IMR-90 (cell line): ENCODE results near the gene DOCK4. TPM values are rescaled to one million over a fixed set of nuclear protein-coding genes. Genes with fewer than 3 reads are reported as not detected.

Source experiments
- ATAC-seq: fragments of 200-7000 bp; cut with Tn5 transposase; 2 replicates; pipeline ENCODE4 v1.9.1; 2020; ENCODE audit warnings: low read depth, mild to moderate bottlenecking, moderate library complexity
- BruUV-seq: library from RNA; stranded (reverse); fragments of 400-500 nt; replicated peaks from 2 replicates; lab custom pipeline; 2021; lab: Mats Ljungman, UMichigan
- CTCF ChIA-PET: fragments of 300-600 bp; formaldehyde crosslinking; extraction: SDS; loops from one replicate; lab custom pipeline; 2021; ENCODE audit warnings: antibody characterized with exemption; lab: Yijun Ruan, JAX
- POLR2A ChIA-PET: fragments of 300-600 bp; sonication (Branson Sonifier 250); formaldehyde crosslinking; loops from one replicate; lab custom pipeline; 2022; ENCODE audit warnings: antibody characterized with exemption; ENCODE audit not compliant: unreplicated experiment; lab: Charles Lee
- DNase-seq: peaks from one replicate; pipeline ENCODE4 v3.0.0; 2013
- H2AFZ ChIP-seq: replicated peaks from 2 replicates; pipeline ENCODE3; 2013; ENCODE audit warnings: low read length, mild to moderate bottlenecking; ENCODE audit not compliant: poor library complexity
- H2AK5ac ChIP-seq: 2 replicates; pipeline ENCODE4 v1.6.1; 2013; ENCODE audit warnings: low read depth, low read length, inconsistent platforms
- H2AK9ac ChIP-seq: replicated peaks from 2 replicates; pipeline ENCODE3; 2013; ENCODE audit warnings: mild to moderate bottlenecking, low read depth, low read length, moderate library complexity; ENCODE audit not compliant: poor library complexity
- H2BK120ac ChIP-seq: 2 replicates; pipeline ENCODE4 v1.6.1; 2013; ENCODE audit warnings: low read depth, low read length, inconsistent platforms
- H2BK15ac ChIP-seq: 3 replicates; pipeline ENCODE4 v1.6.1; 2013; ENCODE audit warnings: low read depth, low read length, inconsistent platforms
- H2BK20ac ChIP-seq: 2 replicates; pipeline ENCODE4 v1.6.1; 2013; ENCODE audit warnings: low read depth, mild to moderate bottlenecking, inconsistent platforms, low read length, moderate library complexity
- H2BK5ac ChIP-seq: 2 replicates; pipeline ENCODE4 v1.6.1; 2013; ENCODE audit warnings: mild to moderate bottlenecking, low read depth, low read length, inconsistent platforms; ENCODE audit not compliant: poor library complexity, severe bottlenecking
- H3K14ac ChIP-seq: replicated peaks from 2 replicates; pipeline ENCODE4 v1.6.1; 2013; ENCODE audit warnings: low read depth, low read length, inconsistent platforms
- H3K18ac ChIP-seq: 2 replicates; pipeline ENCODE4 v1.6.1; 2013; ENCODE audit warnings: low read depth, low read length, control low read depth
- H3K23ac ChIP-seq: 2 replicates; pipeline ENCODE4 v1.6.1; 2013; ENCODE audit warnings: low read depth, low read length, inconsistent platforms
- H3K27ac ChIP-seq: 2 replicates; pipeline ENCODE4 v1.5.1; 2013; ENCODE audit warnings: mild to moderate bottlenecking, control low read depth, low read length; ENCODE audit not compliant: insufficient read depth
- H3K27me3 ChIP-seq: 2 replicates; pipeline ENCODE4 v1.6.1; 2013; ENCODE audit warnings: low read length; ENCODE audit not compliant: control insufficient read depth, insufficient read depth
- H3K36me3 ChIP-seq: 2 replicates; pipeline ENCODE4 v1.6.1; 2013; ENCODE audit warnings: low read length, mixed read lengths; ENCODE audit not compliant: control insufficient read depth, insufficient read depth
- H3K4ac ChIP-seq: 2 replicates; pipeline ENCODE4 v1.6.1; 2013; ENCODE audit warnings: low read depth, low read length, inconsistent platforms
- H3K4me1 ChIP-seq: 2 replicates; pipeline ENCODE4 v1.6.1; 2013; ENCODE audit warnings: low read length, mixed read lengths; ENCODE audit not compliant: control insufficient read depth, insufficient read depth
- H3K4me2 ChIP-seq: 2 replicates; pipeline ENCODE4 v1.6.1; 2013; ENCODE audit warnings: low read depth, mild to moderate bottlenecking, control low read depth, low read length, moderate library complexity
- H3K4me3 ChIP-seq: 2 replicates; pipeline ENCODE4 v1.5.1; 2013; ENCODE audit warnings: low read depth, mild to moderate bottlenecking, control low read depth, low read length, moderate library complexity; ENCODE audit not compliant: insufficient read depth
- H3K56ac ChIP-seq: 2 replicates; pipeline ENCODE4 v1.6.1; 2013; ENCODE audit warnings: low read length, inconsistent platforms; ENCODE audit not compliant: insufficient read depth; ENCODE audit errors: extremely low read depth
- H3K79me1 ChIP-seq, 2 experiments: 2 replicates each; pipeline ENCODE4 v1.6.1; 2013; ENCODE audit warnings: low read length in 2 of 2, inconsistent platforms in 1 of 2, low read depth in 1 of 2
- H3K9ac ChIP-seq: 2 replicates; pipeline ENCODE4 v1.6.1; 2013; ENCODE audit warnings: low read depth, low read length, control low read depth
- H3K9me1 ChIP-seq: 2 replicates; pipeline ENCODE4 v1.6.1; 2013; ENCODE audit warnings: low read length, inconsistent platforms; ENCODE audit not compliant: insufficient read depth
- H3K9me3 ChIP-seq: 2 replicates; pipeline ENCODE4 v1.6.1; 2013; ENCODE audit warnings: low read length; ENCODE audit not compliant: control insufficient read depth, insufficient read depth
- H4K20me1 ChIP-seq: 2 replicates; pipeline ENCODE4 v1.6.1; 2013; ENCODE audit warnings: low read length, inconsistent platforms; ENCODE audit not compliant: insufficient read depth
- H4K5ac ChIP-seq: 2 replicates; pipeline ENCODE4 v1.6.1; 2013; ENCODE audit warnings: mild to moderate bottlenecking, low read depth, low read length, control low read depth
- H4K8ac ChIP-seq, 2 experiments: 2 replicates each; pipeline ENCODE4 v1.6.1; 2013; ENCODE audit warnings: low read depth in 2 of 2, low read length in 2 of 2, control low read depth in 1 of 2, inconsistent platforms in 1 of 2
- H4K91ac ChIP-seq: 2 replicates; pipeline ENCODE4 v1.6.1; 2013; ENCODE audit warnings: low read depth, low read length, inconsistent platforms; ENCODE audit not compliant: insufficient read depth
- CEBPB ChIP-seq: IDR thresholded peaks from 2 replicates; pipeline ENCODE4 v1.6.1; 2012; ENCODE audit warnings: low read depth, low read length, improper control_type of control experiment
- CHD1 ChIP-seq: IDR thresholded peaks from 2 replicates; pipeline ENCODE4 v1.6.1; 2012; ENCODE audit warnings: low read depth, low read length, improper control_type of control experiment
- MAZ ChIP-seq: IDR thresholded peaks from 2 replicates; pipeline ENCODE4 v1.6.1; 2012; ENCODE audit warnings: low read depth, mild to moderate bottlenecking, low read length, improper control_type of control experiment, moderate library complexity, borderline replicate concordance
- RAD21 ChIP-seq: IDR thresholded peaks from 2 replicates; pipeline ENCODE4 v1.6.1; 2012; ENCODE audit warnings: low read length, improper control_type of control experiment
- RCOR1 ChIP-seq: IDR thresholded peaks from 2 replicates; pipeline ENCODE4 v1.6.1; 2012; ENCODE audit warnings: mild to moderate bottlenecking, low read length, improper control_type of control experiment; ENCODE audit not compliant: insufficient replicate concordance
- RFX5 ChIP-seq: IDR thresholded peaks from 2 replicates; pipeline ENCODE4 v1.8.0; 2012; ENCODE audit warnings: low read depth, mild to moderate bottlenecking, low read length, moderate library complexity
- WGBS, 2 experiments: methylation state at CpG; one replicate each; pipeline versions ENCODE4 v1.1.5 to v1.1.7; 2013; ENCODE audit warnings: missing lambda C conversion rate in 2 of 2; ENCODE audit not compliant: insufficient read length in 1 of 2; ENCODE audit errors: extremely low coverage in 2 of 2; 5-methylcytosine and 5-hydroxymethylcytosine counted together
- dilution Hi-C: fragments of 300-500 bp; cut with HindIII; formaldehyde crosslinking; loops from one replicate; pipeline ENCODE4 v1.14.3; 2018; ENCODE audit warnings: low sequenced_read_pairs; ENCODE audit not compliant: unreplicated experiment
- in situ Hi-C: fragments of 300-500 bp; cut with MboI; formaldehyde crosslinking; loops from 3 replicates; pipeline ENCODE4 v1.14.3; 2019; ENCODE audit warnings: low sequenced_read_pairs, inconsistent platforms, mixed read lengths
- intact Hi-C: fragments of 100-400 bp; cut with micrococcal nuclease; formaldehyde crosslinking; loops from 2 replicates; pipeline ENCODE4 v1.10.0; 2022
- polyA plus RNA-seq, 3 experiments: library from polyadenylated mRNA; depleted of rRNA; stranded (reverse); fragments of >200 nt; gene quantifications; 2 replicates each; pipeline ENCODE4 v1.2.3, GENCODE V29; 2012; ENCODE audit warnings: low replicate concordance in 1 of 3
- total RNA-seq: library from RNA; depleted of rRNA; stranded (reverse); fragments of >200 nt; gene quantifications from 2 replicates; pipeline ENCODE4 v1.2.3, GENCODE V29; 2012
- TF ChIP-seq, protein P1 (sequence below): fragments of 150-350 bp; IDR thresholded peaks from 2 replicates; pipeline ENCODE4 v1.6.1; 2016; ENCODE audit warnings: low read depth, mild to moderate bottlenecking, low read length, moderate library complexity, borderline replicate concordance

The DOCK4 gene
- total and polyA plus RNA-seq, 2 of the 4 experiments (the other 2 are of a cell fraction): 4.4 to 12.2 TPM

DNA sequence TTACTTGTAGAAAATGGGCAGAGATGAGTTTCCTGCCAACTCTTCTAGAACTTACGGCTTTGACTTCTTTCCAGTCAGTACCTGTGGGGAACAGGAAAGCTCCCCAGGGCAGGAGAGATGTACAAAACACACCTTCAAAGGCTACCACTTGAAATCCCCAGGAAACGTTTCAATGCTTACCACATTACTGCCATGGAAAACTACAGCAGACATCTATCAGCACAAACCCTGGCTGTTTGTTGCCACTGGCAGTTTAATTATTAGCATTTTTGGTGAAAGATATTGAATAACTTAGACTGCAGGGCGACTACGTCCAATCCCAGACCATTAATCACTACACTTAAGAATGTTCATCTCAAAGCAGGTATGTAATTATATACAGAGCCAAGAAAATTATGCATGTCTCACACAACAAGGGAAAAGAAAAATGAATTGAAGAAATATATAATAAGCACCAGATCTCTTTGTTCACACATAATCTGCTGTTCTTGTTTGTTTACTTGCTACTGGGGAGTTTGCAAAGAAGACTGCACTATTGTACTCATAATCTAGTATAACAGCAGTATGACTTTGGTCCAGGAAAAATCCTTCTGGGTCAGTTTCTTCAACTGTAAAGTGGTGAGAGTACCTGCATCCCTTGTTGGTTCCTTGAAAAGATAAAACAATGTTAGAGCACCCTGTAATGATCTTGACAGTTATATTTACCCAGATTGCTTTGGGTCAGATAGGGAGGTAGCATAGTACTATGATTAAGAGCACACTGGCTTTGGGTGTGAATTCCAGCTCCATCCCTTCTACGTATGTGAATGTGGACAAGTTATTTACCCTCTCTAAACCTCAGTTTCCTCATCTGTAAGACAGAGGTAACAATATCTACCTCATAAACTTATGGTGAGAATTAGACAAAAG lies 138.3 kb downstream of the DOCK4 start:
- Histone ChIP-seq H4K91ac (no peak overlapping the region), H3K4me3 (no peak overlapping the region), H3K27me3 (no peaks in the 10 kb centered on the region), H3K4ac (no peak overlapping the region), H2BK120ac (no peak overlapping the region), H2AK5ac (0 out of 2 replicates have a peak overlapping the region, but pooled peaks have one; percentile 8), H2AFZ (no peak overlapping the region), H4K8ac (no peak overlapping the region), H3K4me1 (peaks cover 5% of the 10 kb centered on the region), H3K9me3 (no peaks in the 10 kb centered on the region), H2BK5ac (no peak overlapping the region), H3K9ac (no peak overlapping the region), H2BK20ac (no peak overlapping the region), H3K36me3 (no peaks in the 10 kb centered on the region), H3K14ac (no peak overlapping the region), H3K9me1 (peaks cover 3% of the 10 kb centered on the region; the same call in 1 of the 2 replicates), H2BK15ac (no peak overlapping the region), H3K56ac (no peak overlapping the region), H4K20me1 (no peaks in the 10 kb centered on the region; the same call in 1 of the 2 replicates), H3K79me1 (peaks cover 4 to 21% of the 10 kb centered on the region in 2 experiments; a peak in 2 of 4 replicates), H3K27ac (no peak overlapping the region), H2AK9ac (no peak overlapping the region), H3K23ac (no peak overlapping the region), H4K5ac (no peak overlapping the region), H3K18ac (no peak overlapping the region), H3K4me2 (no peak overlapping the region)
- in situ Hi-C loops: no loop called here
- dilution Hi-C loops: no loop called here
- ATAC-seq (no peak), DNase-seq (no peak)
- ChIA-PET POLR2A (no interaction called here), CTCF (interaction anchor here (1.0 kb wide), 1 partner anchor 12 kb away, joined by 4 read pairs; no protein-coding TSS in a partner anchor)
- no TSS peak for BruUV-seq
- no CpG with 5 or more reads among the region's 5 CpGs for WGBS, 2 experiments
- TF ChIP-seq MAZ: no peak
- TF ChIP-seq CHD1: no peak
- no peak for TF ChIP-seq RFX5
- TF ChIP-seq CEBPB: no peak
- TF ChIP-seq, protein P1, sequence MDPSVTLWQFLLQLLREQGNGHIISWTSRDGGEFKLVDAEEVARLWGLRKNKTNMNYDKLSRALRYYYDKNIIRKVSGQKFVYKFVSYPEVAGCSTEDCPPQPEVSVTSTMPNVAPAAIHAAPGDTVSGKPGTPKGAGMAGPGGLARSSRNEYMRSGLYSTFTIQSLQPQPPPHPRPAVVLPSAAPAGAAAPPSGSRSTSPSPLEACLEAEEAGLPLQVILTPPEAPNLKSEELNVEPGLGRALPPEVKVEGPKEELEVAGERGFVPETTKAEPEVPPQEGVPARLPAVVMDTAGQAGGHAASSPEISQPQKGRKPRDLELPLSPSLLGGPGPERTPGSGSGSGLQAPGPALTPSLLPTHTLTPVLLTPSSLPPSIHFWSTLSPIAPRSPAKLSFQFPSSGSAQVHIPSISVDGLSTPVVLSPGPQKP: no peak
- no peak for TF ChIP-seq RCOR1
- TF ChIP-seq RAD21: no peak
- intact Hi-C loops: no loop called here
